ENCODE data around the gene AIMP1.
"Not testable (repeated sequence)": the region's sequence is repeated elsewhere in the genome, so short reads cannot be mapped to it uniquely, and the experiment has no call there.

Gene AIMP1

DNA sequence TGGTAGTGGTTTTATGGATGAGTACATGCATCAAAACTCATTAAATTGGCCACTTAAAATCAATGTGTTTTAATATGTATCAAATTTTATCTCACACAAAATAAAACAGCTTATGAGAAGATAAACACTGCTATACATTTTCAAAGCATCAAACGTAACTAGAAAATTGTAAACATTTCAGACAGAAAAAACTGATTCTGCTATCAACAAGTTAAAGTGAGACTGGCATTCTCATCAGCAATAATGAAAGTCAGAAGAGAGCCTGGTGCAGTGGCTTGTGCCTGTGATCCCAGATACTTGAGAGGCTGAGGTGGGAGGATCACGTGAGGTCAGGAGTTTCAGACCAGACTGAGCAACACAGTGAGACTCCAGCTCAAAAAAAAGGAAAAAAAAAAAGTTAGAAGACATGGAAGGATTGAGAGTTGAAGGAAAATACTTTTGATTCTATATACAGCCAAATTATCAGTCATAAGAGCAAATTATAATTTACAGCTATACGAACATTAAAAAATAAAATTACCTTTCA, 3.3 kb upstream of the AIMP1 start:
- DNase-seq (ENCODE audit: low spot score), result no peak

DNA sequence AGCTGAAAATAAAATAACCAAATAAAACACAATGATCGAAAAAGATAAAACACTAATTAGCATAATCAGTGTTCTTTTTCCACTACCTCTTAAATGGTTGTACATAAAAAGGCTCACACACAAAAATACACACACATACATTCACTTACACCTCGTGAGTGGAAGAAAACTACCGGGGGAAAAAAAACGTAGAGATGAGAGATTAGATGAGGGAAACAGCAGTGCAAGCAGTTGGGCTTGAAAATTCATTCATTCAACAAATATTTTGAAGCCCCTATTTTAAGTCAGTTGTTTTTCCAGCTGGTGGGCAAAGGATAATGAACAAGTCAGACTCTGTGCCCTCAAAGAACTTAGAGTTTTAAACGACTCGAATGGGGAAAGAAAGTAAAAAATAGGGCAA, 1.4 kb upstream of the AIMP1 start:
- DNase-seq (ENCODE audit: low spot score), result no peak

DNA sequence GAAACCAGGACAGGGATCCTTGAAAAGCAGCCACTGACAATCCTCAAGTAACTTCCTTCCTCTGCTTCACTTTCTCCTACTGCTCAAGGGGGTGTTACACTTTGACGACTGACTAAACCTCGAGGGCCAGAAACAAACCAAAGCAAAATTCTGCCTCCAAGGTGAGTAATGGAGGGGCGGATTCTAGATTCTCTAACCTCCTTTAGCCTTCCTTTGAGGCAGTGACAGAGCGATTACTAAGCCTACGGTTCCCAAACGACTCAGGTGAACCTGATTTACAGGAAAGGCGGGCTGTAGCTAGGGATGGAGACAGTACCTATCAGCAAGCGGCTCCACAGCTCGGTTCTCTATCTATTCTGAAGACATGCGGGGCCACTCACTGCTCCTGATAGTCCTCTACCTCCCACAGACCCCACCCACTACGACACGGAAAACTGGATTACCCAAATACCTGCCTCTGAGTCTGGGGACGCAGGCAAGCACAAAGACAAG, 828 bp upstream of the AIMP1 start:
- DNase-seq (ENCODE audit: low spot score), result peak; percentile 2

DNA sequence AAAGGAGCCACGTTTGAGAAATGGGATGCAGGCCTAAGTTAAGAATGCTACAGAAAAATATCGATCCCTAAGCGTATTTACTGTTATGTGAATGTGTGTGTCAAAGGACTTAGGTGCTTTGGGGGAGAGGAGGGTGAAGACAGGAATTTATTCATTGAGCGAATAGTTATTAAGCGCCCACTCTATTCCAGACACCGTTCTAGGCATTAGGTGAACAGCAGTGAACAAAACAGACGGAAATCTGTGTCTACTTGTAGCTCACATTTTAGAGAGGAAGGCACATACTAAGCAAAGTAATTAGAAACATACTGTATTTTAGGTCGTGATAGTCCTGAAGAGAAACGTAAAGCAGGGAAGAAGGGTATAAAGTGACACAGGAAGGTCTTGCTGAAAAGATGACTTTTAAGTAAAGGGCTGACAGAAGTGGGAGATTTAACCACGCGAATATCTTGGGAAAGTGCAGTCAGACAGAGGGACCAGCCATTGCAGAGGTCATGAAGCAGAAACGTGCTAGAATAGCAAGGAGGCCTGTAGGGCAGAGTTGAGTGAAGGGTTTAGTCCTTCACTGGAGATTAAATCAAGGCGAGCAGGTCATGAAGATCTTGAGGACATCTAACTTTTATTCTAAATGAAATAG, 541 bp downstream of the AIMP1 start:
- DNase-seq (ENCODE audit: low spot score), result no peak

DNA sequence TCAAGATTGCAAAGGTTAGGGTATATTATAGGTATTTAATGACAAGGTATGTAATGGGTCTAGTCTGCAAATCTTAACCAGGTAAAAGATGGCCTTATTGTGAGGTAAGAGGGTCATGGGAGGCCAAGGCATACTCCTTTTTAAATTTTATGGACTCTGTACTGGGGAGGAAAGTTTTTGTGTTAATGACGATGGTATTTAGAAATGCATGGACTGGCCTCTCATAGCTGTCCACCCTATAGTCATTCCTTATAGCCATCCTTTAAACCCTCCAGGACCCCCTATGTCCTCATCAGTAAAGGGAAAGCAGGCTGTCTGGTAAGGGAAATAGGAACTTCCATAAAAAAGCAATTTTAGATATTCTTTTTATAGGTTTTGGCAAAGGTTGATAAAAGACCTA, 1.5 kb downstream of the AIMP1 start:
- no peak for DNase-seq (ENCODE audit: low spot score)

DNA sequence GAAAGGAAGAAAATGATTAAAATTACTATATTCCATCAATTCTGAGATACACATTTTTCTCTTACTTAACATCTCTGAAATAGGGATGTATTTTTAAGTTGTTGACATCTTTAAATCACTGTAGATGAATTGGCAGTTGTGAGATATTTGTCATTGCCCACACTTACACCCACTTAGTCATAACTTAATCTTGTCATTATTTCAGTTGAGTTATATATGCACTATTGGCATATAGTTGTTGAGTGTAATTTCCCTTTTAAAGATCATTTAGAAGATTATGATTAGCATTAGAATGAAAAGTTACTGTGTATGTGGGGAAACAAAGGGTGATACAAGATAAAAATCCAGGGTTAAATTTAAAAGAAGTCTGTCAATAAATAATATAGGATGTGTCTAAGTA, 2.2 kb downstream of the AIMP1 start:
- no peak for DNase-seq (ENCODE audit: low spot score)

DNA sequence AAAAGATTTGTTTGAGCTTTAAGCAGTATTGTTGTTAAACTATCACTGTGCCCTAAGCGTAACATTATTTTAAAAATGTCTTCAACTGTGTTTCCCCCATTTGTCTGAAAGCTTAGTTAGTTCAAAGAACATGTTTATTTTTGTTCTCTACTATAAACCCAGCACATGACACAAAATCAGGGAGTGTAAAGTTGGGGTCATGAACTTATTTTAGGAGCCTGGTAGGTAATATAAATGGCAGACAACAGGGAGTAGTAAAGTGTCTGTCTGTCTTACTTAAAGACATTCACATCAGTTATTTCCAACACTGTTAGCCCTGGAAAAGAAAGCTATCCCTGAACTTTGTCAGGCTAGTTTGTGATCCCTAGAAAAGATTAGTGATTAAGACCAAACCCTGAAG, 3.9 kb downstream of the AIMP1 start:
- no peak for DNase-seq (ENCODE audit: low spot score)

DNA sequence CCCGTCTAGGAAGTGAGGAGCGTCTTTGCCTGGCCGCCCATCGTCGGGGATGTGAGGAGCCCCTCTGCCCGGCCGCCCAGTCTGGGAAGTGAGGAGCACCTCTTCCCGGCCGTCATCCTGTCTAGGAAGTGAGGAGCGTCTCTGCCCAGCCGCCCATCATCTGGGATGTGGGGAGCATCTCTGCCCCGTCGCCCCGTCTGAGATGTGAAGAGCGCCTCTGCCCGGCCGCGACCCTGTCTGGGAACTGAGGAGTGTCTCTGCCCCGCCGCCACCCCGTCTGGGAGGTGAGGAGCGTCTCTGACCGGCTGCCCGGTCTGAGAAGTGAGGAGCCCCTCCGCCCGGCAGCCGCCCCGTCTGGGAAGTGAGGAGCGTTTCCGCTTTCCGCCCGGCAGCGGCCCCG, 4.8 kb downstream of the AIMP1 start:
- DNase-seq (ENCODE audit: low spot score), result not testable (repeated sequence)

DNA sequence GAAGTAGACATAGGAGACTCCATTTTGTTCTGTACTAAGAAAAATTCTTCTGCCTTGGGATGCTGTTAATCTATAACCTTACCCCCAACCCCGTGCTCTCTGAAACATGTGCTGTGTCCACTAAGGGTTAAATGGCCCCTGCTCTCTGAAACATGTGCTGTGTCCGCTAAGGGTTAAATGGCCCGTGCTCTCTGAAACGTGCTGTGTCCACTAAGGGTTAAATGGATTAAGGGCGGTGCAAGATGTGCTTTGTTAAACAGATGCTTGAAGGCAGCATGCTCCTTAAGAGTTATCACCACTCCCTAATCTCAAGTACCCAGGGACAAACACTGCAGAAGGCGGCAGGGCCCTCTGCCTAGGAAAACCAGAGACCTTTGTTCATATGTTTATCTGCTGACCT, 5.5 kb downstream of the AIMP1 start:
- DNase-seq (ENCODE audit: low spot score), result not testable (repeated sequence)

DNA sequence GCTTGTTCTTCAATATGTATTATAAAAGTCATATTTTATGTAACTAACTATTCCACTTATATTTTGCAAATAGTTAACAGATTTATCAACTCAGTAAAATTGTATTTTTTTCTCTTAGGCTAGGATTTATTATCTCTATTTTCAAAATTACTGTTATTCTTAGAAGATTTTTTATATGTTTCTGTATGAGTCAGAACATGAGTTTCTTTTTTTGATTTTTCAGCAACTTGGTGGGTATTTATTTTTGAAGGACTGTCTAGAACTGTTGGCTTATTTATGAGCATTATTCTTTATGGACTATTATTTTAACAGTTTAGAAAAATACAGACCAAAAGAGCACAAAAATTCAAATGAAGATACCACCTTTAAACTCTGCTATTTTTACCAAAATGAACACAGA, 6.8 kb downstream of the AIMP1 start:
- DNase-seq (ENCODE audit: low spot score), result no peak

DNA sequence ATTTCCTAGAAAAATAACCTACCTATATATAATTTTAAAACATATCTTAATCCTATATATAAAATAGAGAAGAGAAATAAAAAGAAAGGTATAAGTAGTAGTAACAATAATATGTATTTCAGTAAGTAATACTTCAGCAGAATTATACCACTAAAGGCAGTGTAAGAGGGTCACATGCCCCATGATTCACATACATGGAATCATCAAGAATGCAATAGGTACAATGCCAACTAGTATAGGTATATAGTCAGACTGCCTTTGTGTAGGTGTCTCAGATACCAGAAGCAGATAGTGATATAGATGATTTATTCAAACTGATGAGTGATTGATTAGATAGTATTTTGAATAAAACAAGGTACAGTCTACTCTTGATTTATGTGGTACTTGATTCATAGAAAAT, 9.4 kb downstream of the AIMP1 start:
- no peak for DNase-seq (ENCODE audit: low spot score)

DNA sequence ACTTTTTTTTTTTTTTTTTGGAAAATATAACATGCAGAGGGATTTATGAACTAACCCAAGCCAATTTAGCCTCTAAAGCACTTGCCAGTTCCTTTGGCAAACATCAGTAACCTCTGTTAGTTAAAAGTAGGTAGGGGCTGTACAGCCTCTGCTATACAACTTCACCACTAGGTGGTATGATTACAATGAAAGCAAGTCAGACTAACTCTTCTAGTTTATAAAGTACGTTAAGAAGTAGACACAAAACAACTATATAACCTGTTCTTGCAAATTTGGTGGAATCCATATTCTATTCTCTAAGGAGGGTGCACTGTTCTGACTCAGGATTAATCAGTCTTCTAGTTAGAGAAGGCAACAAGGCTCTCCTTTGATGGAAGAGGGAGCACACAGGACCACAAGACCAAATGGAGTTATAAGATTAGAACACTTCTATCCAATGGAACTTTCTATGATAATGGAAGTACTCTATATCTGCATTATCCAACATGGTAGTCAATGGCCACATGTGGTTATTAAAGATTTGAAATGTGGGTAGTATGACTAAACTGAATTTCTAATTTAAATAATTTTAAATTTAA, 12.8 kb downstream of the AIMP1 start:
- DNase-seq (ENCODE audit: low spot score), result peak; percentile 25

DNA sequence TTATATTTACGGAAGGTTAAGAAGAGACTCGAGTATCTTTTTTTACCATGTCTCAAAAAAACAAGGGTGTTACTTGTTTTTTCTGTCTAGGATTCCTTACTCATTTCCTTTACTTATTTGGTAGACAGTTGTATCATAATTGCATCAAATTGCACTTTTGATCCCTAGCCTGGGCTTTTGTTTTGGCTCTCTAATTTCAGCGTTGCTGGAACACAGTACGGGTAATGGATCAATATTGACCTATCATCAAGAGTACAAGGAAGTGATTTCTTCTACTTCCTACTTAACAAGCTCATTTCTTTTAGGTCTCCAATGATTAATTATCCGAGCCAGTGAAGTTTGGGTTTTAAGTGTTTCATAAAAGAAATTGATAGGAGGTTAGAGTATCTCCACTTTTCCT, 16.8 kb downstream of the AIMP1 start:
- no peak for DNase-seq (ENCODE audit: low spot score)

DNA sequence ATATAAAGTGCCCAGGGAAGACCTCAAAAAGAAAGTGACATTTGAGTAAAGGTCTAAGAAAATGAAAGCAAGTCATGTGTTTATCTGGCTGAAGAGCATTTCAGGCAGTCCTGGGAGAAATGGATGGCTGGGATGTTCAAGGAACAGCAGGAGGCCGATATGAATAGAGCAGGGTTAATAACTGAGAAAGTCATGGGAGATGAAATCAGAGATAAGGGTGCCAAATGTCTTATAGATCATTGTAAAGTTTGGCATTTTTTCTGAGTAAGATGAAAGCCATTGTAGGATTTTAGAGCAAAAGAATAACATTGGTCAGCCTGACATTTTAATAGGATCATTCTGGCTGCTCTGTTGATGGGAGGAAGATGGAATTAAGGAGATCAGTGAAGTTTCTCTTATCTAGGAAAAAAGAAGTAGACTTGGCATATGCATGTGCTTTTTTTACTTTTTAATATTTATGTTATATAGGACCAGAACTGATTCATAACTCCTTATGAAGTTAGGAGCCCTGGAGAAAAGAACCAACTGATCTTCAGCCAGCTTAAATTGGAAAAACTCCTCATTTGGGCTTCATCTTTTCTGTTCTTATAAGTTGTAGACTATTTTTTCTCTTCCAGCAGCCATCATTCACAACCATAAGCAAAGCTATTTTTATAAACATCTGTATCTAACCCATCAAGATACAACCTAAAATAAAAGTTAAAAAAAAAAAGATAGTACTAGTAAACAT, 18.6 kb downstream of the AIMP1 start:
- DNase-seq (ENCODE audit: low spot score), result no peak

DNA sequence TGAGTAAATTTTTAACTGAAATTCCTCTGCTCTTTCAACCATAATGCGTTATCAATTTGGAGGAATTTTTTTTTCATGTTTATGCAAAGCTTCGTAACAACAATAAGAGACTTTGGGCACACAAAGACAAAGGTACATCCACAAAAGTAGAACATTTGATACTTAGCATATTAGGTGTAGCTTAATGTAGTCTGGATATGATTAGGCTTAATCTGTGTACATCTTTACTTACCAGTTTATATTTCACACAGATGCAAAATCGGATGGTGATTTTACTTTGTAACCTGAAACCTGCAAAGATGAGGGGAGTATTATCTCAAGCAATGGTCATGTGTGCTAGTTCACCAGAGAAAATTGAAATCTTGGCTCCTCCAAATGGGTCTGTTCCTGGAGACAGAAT, 20.3 kb downstream of the AIMP1 start:
- DNase-seq (ENCODE audit: low spot score), result no peak

DNA sequence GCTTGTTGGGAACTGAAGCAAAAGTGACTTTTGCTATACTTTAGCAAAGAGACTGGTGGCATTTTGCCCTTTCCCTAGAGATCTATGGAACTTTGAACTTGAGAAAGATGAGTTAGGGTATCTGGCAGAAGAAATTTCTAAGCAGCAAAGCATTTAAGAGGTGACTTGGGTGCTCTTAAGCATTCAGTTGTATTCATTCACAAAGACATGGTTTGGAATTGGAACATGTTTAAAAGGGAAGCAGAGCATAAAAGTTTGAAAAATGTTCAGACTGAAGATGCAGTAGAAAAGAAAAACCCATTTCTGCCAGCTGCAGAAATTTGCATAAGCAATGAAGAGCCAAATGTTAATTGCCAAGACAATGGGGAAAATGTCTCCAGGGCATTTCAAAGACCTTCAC, 21.6 kb downstream of the AIMP1 start:
- DNase-seq (ENCODE audit: low spot score), result no peak

DNA sequence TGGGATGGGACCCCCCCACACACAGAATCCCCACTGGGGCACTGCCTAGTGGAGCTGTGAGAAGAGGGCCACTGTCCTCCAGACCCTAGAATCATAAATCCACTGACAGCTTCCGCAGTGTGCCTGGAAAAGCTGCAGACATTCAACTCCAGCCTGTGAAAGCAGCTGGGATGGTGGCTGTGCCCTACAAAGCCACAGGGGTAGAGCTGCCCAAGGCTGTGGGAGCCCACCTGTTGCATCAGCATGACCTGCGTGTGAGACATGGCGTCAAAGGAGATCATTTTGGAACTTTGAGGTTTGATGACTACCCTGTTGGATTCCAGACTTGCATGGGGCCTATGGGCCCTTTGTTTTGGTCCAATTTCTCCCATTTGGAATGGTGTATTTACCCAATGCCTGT, 22.3 kb downstream of the AIMP1 start:
- DNase-seq (ENCODE audit: low spot score), result no peak

DNA sequence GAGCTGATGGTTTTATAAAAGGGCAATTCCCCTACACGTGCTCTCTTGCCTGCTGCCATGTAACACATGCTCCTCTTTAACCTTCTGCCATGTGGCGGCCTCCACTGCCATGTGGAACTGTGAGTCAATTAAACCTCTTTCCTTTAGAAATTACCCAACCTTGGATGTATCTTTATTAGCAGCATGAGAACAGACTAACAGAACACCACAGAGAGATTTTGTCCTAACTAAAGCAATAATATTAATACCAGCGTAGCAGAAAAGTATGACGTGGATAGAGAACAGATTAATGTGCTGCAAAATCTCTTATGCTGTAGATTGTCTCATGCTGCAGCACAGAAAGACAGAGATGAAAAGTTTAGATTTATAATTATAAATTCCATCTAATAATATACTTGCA, 23.1 kb downstream of the AIMP1 start:
- no peak for DNase-seq (ENCODE audit: low spot score)

DNA sequence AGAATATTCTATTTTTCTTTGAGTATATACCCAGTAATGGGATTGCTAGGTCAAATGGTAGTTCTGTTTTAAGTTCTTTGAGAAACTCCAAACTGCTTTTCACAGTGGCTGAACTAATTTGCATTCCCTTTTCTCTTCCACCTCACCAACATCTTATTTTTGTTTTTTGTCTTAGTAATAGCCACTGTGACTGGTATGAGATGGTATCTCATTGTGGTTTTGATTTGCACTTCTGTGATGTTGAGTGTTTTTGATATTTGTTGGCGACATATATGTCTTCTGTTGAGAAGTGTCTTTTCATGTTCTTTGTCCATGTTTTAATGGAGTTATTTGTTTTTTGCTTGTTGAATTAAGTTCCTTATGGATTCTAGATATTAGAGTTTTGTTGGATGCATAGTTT, 24.4 kb downstream of the AIMP1 start:
- DNase-seq (ENCODE audit: low spot score), result no peak

DNA sequence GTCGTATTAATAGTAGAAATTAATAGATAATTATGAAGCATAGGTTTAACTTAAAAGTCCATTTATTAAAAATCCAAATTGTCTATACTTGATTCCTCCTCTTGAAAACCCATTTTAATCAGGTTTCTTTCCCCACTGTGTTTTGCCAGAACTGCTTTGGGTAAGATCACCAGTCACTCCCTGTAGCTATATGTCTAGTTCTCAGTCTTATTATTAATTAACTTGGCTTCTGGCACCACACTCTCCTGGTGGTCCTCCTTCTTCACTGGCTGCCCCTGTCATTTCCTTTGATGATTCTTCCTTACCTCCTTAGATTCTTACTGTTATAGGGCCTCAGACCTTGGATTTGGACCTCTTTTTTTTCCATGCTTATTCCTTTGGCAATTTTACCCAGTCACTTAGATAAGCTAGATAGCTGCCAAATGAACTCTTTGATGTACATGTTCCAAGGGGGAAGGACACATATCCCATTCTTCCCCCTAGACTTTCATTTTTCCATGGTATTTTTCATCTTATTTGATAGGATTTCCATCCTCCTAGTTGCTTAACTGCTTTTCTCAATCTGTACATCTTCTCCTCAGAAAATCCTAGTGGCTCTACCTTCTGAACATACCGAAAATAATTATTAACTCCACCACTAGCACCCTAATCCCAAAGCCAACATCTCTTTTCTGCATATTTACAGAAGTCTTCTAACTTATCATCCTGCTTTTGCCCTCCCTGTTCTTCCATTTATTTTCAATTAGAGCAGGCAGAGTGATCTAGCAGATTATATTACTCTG, 27.7 kb downstream of the AIMP1 start:
- no peak for DNase-seq (ENCODE audit: low spot score)

DNA sequence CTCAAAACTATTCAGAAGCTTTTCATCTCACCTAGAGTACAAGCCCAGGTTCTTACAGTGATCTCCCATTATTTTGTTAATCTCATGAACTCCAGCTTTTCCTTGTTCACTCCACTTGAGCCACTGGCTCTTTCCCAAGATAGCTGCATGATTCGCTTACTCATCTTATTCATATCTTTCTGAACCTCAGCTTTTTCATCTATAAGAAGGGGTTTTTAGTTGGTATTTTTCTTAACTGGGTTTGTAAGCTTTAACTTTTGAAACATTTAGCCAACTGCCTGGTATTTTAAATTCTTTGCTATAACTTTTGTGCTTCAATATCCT, 28.3 kb downstream of the AIMP1 start:
- DNase-seq (ENCODE audit: low spot score), result no peak

DNA sequence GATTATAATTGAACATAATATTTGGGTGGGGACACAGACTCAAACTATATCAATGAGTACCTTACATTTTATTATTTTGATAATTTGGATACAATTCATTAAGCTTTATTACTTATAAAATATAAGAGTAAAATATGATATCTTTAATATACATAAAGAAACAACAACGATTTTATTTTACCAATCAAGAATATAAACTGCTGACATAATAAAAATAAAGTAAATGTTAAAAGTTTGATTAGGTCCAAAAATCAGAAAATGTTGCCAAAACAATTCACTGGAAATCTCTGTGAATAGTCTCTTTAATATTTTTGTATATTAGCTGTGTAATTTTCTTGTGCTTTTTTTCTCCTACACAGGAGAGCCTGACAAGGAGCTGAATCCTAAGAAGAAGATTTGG, 30.8 kb downstream of the AIMP1 start:
- no peak for DNase-seq (ENCODE audit: low spot score)

DNA sequence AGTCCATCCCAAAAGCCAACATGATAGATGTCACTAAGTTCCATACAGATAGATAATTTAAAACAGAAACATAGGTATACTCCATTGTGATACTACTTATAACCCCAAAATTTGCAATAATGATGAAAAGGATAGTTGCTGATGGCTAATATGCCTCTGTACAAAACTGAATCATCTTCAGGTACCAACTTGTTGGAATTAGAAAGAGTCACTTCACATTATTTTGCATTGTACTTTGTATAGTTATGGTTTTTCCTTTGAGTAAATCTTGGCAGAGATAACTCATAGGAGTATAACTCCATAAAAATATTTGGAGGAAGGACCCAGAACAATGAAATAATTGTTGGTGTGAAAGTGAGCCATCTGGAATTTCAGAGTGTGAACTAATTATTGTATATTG, 34.7 kb downstream of the AIMP1 start:
- DNase-seq (ENCODE audit: low spot score), result no peak

All from germinal center (tissue), 1 donor.